ENCODE data around the gene CRIM1. TPM values are rescaled to one million over a fixed set of nuclear protein-coding genes. Genes with fewer than 3 reads are reported as not detected.

CRIM1 gene
- total RNA-seq, 1 donor from 2014 or later = 0.58 TPM

DNA sequence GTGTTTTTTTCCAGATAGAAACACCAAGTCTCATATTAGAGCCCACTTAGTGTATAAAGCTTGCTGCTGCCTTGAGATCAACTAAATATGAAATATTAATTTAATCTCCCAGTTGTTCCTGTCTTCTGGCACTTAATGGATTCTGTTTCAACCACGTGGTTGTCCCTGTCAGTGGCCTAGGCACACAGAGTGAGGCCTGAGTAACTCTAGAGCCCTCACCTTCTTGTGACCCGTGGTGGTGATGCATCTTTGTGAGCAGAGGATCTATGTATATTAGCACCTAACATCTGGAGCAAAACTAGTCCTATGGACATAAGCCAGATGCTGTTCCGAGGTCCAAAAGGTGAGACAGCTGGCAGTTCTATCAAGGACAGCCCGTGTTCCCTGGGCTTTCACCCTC is 167.6 kb downstream of the CRIM1 start:
- Mint-ChIP-seq H3K27ac (no peak overlapping the region), H3K36me3 (ENCODE audit: low read depth) (peaks cover 9% of the 10 kb centered on the region), H3K27me3 (no peaks in the 10 kb centered on the region), H3K4me1 (no peaks in the 10 kb centered on the region), H3K4me3 (no peak overlapping the region), H3K9me3 (no peaks in the 10 kb centered on the region)
- DNase-seq (no peak), ATAC-seq (ENCODE audit: low read depth) (no peak)
- POLR2A ChIA-PET = no interaction called here
- TF ChIP-seq, protein P1, sequence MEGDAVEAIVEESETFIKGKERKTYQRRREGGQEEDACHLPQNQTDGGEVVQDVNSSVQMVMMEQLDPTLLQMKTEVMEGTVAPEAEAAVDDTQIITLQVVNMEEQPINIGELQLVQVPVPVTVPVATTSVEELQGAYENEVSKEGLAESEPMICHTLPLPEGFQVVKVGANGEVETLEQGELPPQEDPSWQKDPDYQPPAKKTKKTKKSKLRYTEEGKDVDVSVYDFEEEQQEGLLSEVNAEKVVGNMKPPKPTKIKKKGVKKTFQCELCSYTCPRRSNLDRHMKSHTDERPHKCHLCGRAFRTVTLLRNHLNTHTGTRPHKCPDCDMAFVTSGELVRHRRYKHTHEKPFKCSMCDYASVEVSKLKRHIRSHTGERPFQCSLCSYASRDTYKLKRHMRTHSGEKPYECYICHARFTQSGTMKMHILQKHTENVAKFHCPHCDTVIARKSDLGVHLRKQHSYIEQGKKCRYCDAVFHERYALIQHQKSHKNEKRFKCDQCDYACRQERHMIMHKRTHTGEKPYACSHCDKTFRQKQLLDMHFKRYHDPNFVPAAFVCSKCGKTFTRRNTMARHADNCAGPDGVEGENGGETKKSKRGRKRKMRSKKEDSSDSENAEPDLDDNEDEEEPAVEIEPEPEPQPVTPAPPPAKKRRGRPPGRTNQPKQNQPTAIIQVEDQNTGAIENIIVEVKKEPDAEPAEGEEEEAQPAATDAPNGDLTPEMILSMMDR (IDR thresholded peaks at IDR 0.05) = no peak
- intact Hi-C loops (cut with micrococcal nuclease) = no loop called here
- CTCF ChIA-PET = interaction anchor here (0.7 kb wide), 1 partner anchor 251 kb away, joined by 4 read pairs; no protein-coding TSS in a partner anchor

DNA sequence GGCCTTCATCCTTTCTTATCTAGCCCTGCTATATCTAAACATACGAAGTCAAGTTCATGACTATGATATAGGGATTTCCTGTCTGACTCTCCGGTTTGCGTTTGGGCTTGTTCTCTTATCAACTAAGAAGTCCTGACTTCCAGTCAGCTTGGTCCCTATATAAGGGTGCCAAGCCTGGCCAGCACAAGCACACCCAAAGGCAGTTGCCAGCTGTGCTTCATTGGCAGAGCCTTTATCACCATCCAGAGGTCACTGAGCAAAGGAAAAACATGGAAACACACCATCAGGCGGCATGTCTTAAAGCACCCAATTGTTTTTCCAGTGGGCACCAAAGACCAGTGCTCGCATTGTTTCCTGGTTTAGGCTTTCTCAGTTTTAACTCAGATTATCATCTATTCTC is 169.7 kb downstream of the CRIM1 start:
- POLR2A ChIA-PET = no interaction called here
- peaks cover 11% of the 10 kb centered on the region for H3K36me3 Mint-ChIP-seq (ENCODE audit: low read depth)

DNA sequence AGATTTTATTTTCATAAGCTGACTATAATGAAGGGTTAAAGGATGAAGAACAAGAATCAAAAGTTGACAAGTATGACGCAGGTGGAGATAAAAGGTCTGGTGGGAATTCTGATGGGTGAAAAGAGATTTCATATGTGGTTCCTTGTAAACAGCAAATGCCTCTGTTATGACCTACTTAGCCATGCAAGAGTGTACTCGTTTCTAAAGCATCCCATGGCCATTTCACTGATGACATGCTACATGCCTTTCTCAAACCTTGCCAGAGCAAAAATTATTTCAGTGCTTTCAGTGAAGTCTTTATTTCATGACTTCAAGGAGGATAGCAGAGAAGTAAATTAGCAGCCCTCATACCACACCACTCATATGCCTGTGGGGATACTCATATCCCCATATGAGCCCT is 170.6 kb downstream of the CRIM1 start:
- DNase-seq (no peak), ATAC-seq (ENCODE audit: low read depth) (no peak)
- CTCF ChIA-PET = no interaction called here
- intact Hi-C loops (cut with micrococcal nuclease) = no loop called here
- Mint-ChIP-seq H3K4me1 (peaks cover 13% of the 10 kb centered on the region), H3K9me3 (no peaks in the 10 kb centered on the region), H3K36me3 (ENCODE audit: low read depth) (peaks cover 11% of the 10 kb centered on the region), H3K4me3 (no peak overlapping the region), H3K27ac (no peak overlapping the region), H3K27me3 (no peaks in the 10 kb centered on the region)
- TF ChIP-seq, protein P1 (IDR thresholded peaks at IDR 0.05) = no peak
- POLR2A ChIA-PET = no interaction called here

More for the DNA sequence above, 169.7 kb downstream of the CRIM1 start:
- intact Hi-C loops (cut with micrococcal nuclease) = no loop called here
- CTCF ChIA-PET = no interaction called here
- no peak for ATAC-seq (ENCODE audit: low read depth)
- no peak overlapping the region for H3K4me3 Mint-ChIP-seq
- no peak overlapping the region for H3K27ac Mint-ChIP-seq
- H3K27me3 Mint-ChIP-seq = no peaks in the 10 kb centered on the region
- TF ChIP-seq, protein P1 (IDR thresholded peaks at IDR 0.05) = no peak
- DNase-seq = no peak
- H3K4me1 Mint-ChIP-seq = peaks cover 3% of the 10 kb centered on the region
- H3K9me3 Mint-ChIP-seq = no peaks in the 10 kb centered on the region

DNA sequence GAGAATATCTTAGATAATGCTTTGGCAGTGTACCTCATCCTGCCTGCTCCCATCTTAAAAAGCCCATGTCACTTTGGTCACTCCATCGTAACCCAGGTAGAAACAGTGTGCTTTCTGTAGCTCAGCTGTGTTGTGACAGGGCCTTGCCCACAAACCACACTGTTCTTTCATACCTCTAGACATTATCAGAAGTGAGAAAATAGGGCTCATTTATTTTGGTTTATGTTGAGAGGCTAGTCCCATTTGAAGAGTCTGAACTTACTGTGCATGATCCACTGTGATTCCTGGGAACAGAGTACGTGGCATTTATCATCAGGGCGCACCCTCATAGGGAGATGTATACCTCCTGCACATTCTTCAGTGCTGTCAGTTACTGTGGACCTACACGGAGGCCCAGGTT is 172.7 kb downstream of the CRIM1 start:
- TF ChIP-seq, protein P1 (IDR thresholded peaks at IDR 0.05) = no peak
- intact Hi-C loops (cut with micrococcal nuclease) = no loop called here
- Mint-ChIP-seq H3K9me3 (no peaks in the 10 kb centered on the region), H3K4me1 (peaks cover 14% of the 10 kb centered on the region), H3K27ac (no peak overlapping the region), H3K36me3 (ENCODE audit: low read depth) (peaks cover 6% of the 10 kb centered on the region), H3K27me3 (no peaks in the 10 kb centered on the region), H3K4me3 (no peak overlapping the region)
- DNase-seq (no peak), ATAC-seq (ENCODE audit: low read depth) (no peak)
- POLR2A ChIA-PET = no interaction called here
- CTCF ChIA-PET = no interaction called here

DNA sequence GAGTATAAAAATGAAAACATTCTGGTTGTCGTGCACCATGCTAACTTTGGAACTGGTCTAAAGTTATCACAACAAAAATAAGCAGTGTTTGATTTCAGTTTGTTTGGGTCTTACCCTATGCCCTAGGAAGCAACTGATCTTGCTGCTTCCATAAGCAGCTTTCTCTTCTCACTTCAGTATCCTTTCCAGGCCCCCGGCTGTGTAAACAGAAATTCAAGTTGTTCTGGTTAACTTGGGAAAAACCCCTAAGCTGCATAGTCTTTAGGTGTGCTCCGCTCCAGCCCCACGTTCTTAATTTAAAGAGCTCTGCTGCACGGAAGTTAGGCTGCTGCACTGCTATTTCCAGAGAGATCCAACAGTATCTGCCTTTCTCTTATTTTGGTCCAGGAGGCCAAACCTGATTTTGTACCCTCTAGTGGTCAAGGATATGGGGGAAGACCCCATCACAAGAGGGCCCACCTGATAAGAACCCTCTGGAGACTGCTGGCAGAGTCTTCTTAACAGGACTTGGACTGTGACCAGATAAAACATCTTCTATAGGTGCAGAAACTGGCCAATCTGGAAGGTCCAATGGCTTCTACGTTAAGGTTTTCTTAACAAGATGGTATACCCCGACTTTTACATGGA is 173.3 kb downstream of the CRIM1 start:
- ChIA-PET POLR2A (no interaction called here), CTCF (no interaction called here)
- DNase-seq (no peak), ATAC-seq (ENCODE audit: low read depth) (no peak)
- H3K36me3 Mint-ChIP-seq (ENCODE audit: low read depth) = peaks cover 6% of the 10 kb centered on the region
- no peaks in the 10 kb centered on the region for H3K9me3 Mint-ChIP-seq
- intact Hi-C loops (cut with micrococcal nuclease) = no loop called here
- H3K4me1 Mint-ChIP-seq = peaks cover 14% of the 10 kb centered on the region
- no peak overlapping the region for H3K4me3 Mint-ChIP-seq
- H3K27ac Mint-ChIP-seq = no peak overlapping the region
- TF ChIP-seq, protein P1 (IDR thresholded peaks at IDR 0.05) = no peak
- H3K27me3 Mint-ChIP-seq = no peaks in the 10 kb centered on the region
